Ascending aorta (tissue), 2 donors: ENCODE data around the gene COL13A1. TPM values are rescaled to one million over a fixed set of nuclear protein-coding genes. Genes with fewer than 3 reads are reported as not detected.

Experiments used
- DNase-seq, 2 donors: peaks; one replicate each; pipeline ENCODE4 v3.0.0-alpha.2; 2019; ENCODE audit warnings: low spot score in 2 of 2
- H3K27ac ChIP-seq, 2 donors: fragments of 200-600 bp; sonication (generic); one replicate each; pipeline ENCODE4 v1.5.1; 2016 to 2017; ENCODE audit warnings: mild to moderate bottlenecking in 1 of 2
- H3K27me3 ChIP-seq: fragments of 200-600 bp; sonication (generic); one replicate; pipeline ENCODE4 v1.5.1; 2017
- H3K36me3 ChIP-seq, 2 donors: fragments of 200-600 bp; sonication (generic); one replicate each; pipeline ENCODE4 v1.5.1; 2016
- H3K4me1 ChIP-seq, 2 donors: fragments of 200-600 bp; sonication (generic); one replicate each; pipeline ENCODE4 v1.5.1; 2016 to 2017; ENCODE audit warnings: mild to moderate bottlenecking in 1 of 2
- H3K4me3 ChIP-seq, 2 donors: fragments of 200-600 bp; sonication (generic); one replicate each; pipeline ENCODE4 v1.5.1; 2016 to 2017; ENCODE audit warnings: mild to moderate bottlenecking in 1 of 2
- H3K9me3 ChIP-seq, 2 donors: fragments of 200-600 bp; sonication (generic); one replicate each; pipeline ENCODE4 v1.5.1; 2016
- intact Hi-C: fragments of 100-400 bp; cut with DNase I; formaldehyde crosslinking; loops from one replicate; pipeline ENCODE4 v1.15.1; 2023
- total RNA-seq: library from RNA; depleted of rRNA; stranded (reverse); fragments of >200 nt; gene quantifications from one replicate; pipeline ENCODE4 v1.1.0, GENCODE V29; 2016
- TF ChIP-seq, protein P1 (sequence below), 3 experiments: fragments of 200-600 bp in 2 of 3; fragments of 450-650 bp in 1 of 3; sonication (generic) in 2 of 3; IDR thresholded peaks; one replicate each; pipeline ENCODE4 v1.5.1; 2016 to 2019; ENCODE audit warnings: antibody characterized with exemption in 3 of 3, mild to moderate bottlenecking in 1 of 3, moderate library complexity in 1 of 3

COL13A1 gene
- total RNA-seq, 1 donor from 2014 or later: 8.0 TPM

- intact Hi-C loops: no loop called here
- no peak overlapping the region for H3K27ac ChIP-seq
- no peaks in the 10 kb centered on the region for H3K9me3 ChIP-seq
- no peaks in the 10 kb centered on the region for H3K4me1 ChIP-seq
- H3K4me3 ChIP-seq: no peak overlapping the region
- TF ChIP-seq, protein P1, sequence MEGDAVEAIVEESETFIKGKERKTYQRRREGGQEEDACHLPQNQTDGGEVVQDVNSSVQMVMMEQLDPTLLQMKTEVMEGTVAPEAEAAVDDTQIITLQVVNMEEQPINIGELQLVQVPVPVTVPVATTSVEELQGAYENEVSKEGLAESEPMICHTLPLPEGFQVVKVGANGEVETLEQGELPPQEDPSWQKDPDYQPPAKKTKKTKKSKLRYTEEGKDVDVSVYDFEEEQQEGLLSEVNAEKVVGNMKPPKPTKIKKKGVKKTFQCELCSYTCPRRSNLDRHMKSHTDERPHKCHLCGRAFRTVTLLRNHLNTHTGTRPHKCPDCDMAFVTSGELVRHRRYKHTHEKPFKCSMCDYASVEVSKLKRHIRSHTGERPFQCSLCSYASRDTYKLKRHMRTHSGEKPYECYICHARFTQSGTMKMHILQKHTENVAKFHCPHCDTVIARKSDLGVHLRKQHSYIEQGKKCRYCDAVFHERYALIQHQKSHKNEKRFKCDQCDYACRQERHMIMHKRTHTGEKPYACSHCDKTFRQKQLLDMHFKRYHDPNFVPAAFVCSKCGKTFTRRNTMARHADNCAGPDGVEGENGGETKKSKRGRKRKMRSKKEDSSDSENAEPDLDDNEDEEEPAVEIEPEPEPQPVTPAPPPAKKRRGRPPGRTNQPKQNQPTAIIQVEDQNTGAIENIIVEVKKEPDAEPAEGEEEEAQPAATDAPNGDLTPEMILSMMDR (IDR thresholded peaks at IDR 0.05): no peak
- no peak for DNase-seq
- H3K27me3 ChIP-seq: no peaks in the 10 kb centered on the region
- H3K36me3 ChIP-seq: no peaks in the 10 kb centered on the region
These were observed 24.4 kb downstream of the COL13A1 start for GRCh38 chr10:69826094-69826493.

DNA sequence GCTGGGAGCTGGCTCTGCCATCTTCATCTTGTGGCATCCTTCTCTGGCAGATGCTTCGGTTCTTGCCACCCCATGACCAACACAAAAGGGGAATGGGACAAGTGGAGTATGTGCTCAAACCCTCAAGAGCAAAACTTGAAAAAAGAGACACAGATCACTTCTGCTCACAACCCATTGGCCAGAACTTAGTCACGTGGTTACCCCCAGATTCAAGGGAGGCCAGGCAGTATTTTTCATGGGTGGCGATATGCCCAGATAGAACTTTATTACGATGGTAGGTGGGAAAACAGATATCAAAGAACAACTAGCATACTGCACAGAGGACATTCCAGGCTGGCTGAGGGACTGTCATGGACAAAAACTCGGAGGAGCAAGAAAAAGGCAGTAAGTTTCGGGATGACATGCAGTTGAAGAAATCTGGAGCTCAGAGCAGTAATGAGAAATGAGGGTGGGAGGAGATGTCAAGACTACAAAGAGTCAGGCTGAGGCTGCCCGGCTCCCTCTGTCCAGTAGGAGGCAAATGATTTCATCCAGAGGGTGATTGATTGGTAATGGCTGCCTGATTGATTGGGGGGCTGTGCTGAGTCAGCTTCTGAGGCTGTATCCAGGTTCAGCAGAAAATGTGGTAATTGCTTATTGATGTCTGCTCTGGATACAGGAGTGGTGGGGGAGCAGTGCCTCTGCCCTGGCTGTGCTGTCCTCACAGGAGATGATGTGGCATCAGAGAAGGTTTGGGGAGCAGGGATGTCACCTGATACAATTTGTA is 25.3 kb downstream of the COL13A1 start:
- H3K36me3 ChIP-seq: no peaks in the 10 kb centered on the region
- no peaks in the 10 kb centered on the region for H3K9me3 ChIP-seq
- TF ChIP-seq, protein P1 (IDR thresholded peaks at IDR 0.05): no peak
- no peak overlapping the region for H3K4me3 ChIP-seq
- DNase-seq: no peak
- no peaks in the 10 kb centered on the region for H3K4me1 ChIP-seq
- no peaks in the 10 kb centered on the region for H3K27me3 ChIP-seq
- H3K27ac ChIP-seq: no peak overlapping the region
- intact Hi-C loops: no loop called here

DNA sequence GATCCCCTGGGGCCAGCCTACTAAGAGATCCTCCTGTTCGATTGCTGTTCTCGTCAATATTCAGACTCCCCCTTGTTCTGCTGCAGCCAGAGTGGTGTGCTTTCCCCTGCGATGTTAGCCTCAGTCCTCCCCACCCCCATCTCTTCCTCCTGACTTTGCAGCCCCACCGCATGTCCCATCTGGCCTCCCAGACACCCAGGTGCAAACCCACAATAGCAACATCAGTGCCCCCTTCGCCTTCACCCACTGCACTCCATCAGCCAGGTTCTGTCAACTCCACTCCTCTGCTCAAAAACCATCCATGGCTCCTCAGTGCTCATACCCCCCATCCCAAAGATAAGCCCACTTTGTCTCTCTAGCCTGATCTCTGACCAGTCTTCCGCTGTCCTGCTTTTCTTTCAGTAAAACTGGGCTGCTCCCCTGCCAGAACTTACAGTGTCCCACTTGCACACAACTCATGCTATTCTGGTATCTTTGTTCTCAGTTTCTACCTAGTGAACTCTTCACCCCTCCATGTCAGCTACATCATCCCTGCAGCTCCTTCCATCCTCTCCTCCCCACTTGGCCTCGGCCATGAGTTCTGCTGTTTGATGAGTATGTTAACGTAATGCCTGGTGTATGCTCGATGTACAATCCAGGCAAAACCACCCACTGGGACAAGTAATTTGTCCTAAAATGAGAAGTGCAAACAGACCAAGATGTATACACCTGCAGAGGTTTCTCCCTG is 26.6 kb downstream of the COL13A1 start:
- TF ChIP-seq, protein P1 (IDR thresholded peaks at IDR 0.05): no peak
- no peak for DNase-seq
- Histone ChIP-seq H3K27ac (no peak overlapping the region), H3K4me3 (no peak overlapping the region), H3K4me1 (no peaks in the 10 kb centered on the region), H3K36me3 (no peaks in the 10 kb centered on the region), H3K27me3 (no peaks in the 10 kb centered on the region), H3K9me3 (no peaks in the 10 kb centered on the region)
- intact Hi-C loops: no loop called here

DNA sequence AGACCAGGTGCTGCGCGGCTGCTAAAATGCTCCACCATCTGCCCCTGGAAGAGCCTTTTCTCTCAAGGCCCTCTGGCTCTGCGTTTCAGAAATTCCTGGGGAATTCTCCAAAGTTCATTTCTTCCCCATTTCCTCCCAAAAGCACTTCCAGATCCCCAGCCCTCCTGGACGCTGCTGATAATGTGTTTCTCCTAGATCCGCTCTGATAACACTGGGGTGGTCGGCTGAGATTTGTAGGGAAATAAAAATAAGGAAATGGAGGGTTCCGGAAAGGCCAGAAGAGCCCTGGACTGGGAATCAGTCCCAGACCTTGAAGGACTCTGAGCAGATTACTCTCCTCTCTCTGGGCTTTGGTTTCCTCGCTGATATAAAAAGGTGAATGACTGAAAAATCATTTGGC is 28.1 kb downstream of the COL13A1 start:
- Histone ChIP-seq H3K4me3 (no peak overlapping the region), H3K36me3 (no peaks in the 10 kb centered on the region), H3K4me1 (no peaks in the 10 kb centered on the region), H3K27ac (no peak overlapping the region), H3K9me3 (no peaks in the 10 kb centered on the region), H3K27me3 (no peaks in the 10 kb centered on the region)
- no peak for DNase-seq
- intact Hi-C loops: no loop called here
- TF ChIP-seq, protein P1 (IDR thresholded peaks at IDR 0.05): no peak

GRCh38 chr10:69831231-69831855 is 29.6 kb downstream of the COL13A1 start:
- no peak for DNase-seq
- no peak overlapping the region for H3K27ac ChIP-seq
- H3K4me1 ChIP-seq: no peaks in the 10 kb centered on the region
- no peaks in the 10 kb centered on the region for H3K27me3 ChIP-seq
- H3K9me3 ChIP-seq: no peaks in the 10 kb centered on the region
- TF ChIP-seq, protein P1 (IDR thresholded peaks at IDR 0.05): no peak
- intact Hi-C loops: no loop called here
- no peak overlapping the region for H3K4me3 ChIP-seq
- H3K36me3 ChIP-seq: no peaks in the 10 kb centered on the region
